H54 (cell line): Measurements from ENCODE around the gene IZUMO4.

Experiments
- DNase-seq: peaks from one replicate; pipeline ENCODE4 v3.0.0; 2011; ENCODE audit warnings: low spot score, mixed read lengths; ENCODE audit not compliant: insufficient read length
- FAIRE-seq: peaks from 3 replicates; lab custom pipeline; 2011; peaks lifted over from hg19 to GRCh38; lab: Jason Lieb, UNC
- POLR2A ChIP-seq: IDR thresholded peaks from 2 replicates; pipeline ENCODE4 v1.6.1; 2011; ENCODE audit warnings: low read depth, mild to moderate bottlenecking, low read length

IZUMO4 gene

DNA sequence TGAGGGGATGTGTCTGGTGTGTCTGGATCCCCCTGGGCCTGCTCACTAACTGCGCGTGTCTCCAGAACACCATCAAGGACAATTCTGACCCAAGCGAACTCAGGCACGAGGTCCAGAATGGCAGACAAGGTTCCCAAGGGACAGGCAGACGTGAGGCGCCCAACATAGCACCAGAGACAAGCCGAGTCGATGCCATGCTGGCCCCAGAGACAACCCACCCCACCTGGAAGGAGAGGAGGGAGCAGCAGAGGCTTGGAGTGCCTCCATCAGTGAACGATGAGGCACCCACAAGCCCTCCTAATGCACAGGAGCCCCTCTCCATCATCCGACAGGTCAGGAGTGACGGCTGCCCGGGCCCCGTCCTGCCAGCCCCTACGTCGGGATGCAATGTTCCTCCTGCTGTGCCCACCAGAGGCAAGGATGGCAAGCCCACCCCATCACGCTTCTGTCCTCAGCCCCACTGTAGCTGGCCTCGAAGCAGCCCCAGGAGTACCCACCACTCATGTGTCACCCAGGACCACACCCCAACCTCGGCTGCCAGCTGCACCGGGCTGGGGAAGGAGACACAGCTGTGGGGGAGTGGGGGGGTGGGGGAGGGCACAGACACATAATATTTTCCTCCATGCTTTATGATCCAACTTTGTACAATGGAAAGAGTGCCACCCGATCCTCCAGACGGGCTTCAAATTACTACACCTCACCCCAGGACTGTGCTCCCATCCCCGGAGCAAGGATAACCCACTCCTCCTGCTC, 42.8 kb downstream of the IZUMO4 start:
- FAIRE-seq: no peak

DNA sequence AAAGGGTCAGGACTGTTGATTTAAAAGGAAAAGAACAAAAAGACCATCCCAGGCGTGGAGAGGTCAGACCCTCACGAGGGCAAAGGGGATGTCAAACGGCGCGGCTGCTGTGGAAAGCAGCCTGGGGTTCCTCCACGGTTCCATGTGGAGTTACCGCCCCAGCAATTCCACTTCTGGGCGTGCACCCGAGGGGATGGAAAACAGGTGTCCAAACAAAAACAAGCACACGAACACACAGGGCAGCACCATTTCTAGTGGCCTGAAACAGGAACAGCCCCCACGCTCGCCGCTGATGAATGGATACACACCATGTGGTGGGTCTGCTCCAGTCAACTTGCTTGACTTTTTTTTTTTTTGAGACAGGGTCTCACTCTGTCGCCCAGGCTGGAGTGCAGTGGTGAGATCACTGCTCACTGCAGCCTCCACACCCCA, 43.4 kb downstream of the IZUMO4 start:
- no peak for FAIRE-seq
- DNase-seq: no peak
- TF ChIP-seq POLR2A: no peak

More for the DNA sequence above, 42.8 kb downstream of the IZUMO4 start:
- TF ChIP-seq POLR2A: no peak
- DNase-seq: no peak

DNA sequence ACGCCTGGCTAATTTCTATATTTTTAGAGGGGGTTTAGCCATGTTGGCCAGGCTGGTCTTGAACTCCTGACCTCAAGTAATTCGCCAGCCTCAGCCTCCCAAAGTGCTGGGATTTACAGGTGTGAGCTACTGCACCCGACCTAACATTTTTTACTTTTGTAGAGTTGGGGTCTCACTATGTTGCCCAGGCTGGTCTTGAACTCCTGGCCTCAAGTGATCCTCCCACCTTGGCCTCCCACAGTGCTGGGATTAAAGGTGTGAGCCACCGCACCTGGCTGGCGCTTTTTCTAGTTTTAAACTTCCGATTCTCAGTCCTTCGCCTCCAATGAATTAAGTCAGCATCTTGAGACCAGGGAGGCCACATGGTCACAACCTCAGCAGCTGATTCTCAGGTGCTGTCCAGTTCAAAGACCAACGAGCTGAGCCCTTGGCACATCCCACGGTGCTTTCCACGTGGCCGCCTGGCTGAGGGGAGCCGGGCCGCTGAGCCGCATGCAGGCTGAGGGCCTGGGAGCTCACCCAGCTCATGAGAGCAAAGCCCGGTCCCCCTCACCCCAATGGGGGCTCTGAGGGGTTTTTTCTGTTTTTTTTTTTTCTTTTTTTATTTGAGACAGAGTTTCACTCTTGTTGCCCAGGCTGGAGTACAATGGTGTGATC, 45.6 kb downstream of the IZUMO4 start:
- no peak for DNase-seq
- no peak for FAIRE-seq
- TF ChIP-seq POLR2A: no peak

DNA sequence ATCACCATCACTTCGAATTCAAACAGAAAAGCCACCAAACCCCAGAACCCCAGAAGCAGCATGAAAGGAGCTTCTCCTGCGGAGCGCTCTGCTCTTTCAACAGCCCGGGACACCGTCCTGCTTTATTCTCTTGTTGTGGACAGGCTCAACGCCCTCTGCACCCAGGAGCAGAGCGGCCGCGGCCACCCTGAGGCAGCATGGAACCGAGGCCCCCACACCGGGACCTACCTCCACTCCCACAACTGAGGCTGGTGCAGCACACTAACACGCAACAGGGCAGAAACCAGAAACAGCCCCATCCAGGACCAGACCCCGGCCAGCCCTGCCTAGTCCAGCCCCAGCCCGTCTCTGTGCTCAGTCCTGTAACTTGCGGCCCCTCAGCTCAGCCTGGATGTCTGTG, 47.5 kb downstream of the IZUMO4 start:
- no peak for TF ChIP-seq POLR2A
- DNase-seq (no peak), FAIRE-seq (no peak)

DNA sequence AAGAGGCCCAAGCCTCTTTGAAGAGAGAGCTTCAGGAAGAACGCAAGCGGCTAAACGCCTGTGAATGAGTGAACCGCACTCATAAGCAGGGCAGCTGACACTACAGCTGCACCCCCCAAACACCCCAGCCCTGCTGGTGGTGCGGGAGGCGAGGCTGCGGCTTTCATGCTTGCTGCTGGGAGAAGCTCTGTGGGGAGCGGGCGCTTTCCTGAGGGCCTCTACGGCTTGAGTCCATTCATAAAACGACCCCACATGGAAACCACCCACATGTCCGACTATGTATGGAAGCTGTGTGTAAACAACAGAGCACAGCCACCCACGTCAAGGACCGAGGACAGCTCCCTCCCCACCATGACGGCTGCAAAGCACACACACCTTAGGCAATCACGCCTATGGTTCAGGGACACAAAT, 49.1 kb downstream of the IZUMO4 start:
- FAIRE-seq (no peak), DNase-seq (no peak)
- TF ChIP-seq POLR2A: no peak

DNA sequence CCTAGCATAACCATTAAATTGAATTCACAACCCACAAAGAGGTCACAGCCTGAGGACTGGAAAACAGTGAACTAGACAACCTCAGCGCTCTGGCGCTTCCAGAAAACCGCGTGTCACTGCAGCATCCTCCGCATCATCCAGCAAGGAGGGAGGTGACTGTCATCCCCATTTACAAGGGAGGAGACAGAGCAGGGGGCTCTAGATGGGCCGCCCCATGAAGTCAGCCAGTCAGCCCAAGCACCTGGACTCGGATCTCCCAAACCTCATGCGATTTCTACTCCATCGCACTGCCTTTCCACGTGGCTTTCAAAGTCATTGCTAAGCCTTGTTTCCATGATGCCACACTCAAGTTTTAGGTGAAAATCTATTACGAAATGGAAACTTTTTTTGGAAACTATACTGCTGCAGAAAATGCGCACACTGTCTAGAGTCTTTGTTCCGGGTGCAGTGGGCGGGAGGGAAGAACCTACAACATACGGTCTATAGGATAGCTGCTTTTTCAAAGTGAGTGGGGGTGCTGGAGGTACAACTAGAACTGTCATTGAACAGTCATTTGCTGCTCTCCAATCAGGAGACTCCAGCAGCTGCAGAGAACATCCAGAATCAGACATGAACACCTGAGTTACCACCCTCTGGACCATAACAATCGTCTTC, 51.9 kb downstream of the IZUMO4 start:
- DNase-seq (no peak), FAIRE-seq (no peak)
- no peak for TF ChIP-seq POLR2A
